Trophoblast cell (in vitro differentiated cells and primary cell): ENCODE results near the gene MAP2K2. TPM values are rescaled to one million over a fixed set of nuclear protein-coding genes. Genes with fewer than 3 reads are reported as not detected.

Experiments used
- DNase-seq, 2 donors: peaks; one replicate each; pipeline ENCODE4 v3.0.0-alpha.2; 2016
- H2AFZ ChIP-seq: 2 replicates; pipeline ENCODE4 v1.6.1; 2013; ENCODE audit warnings: low read length, moderate library complexity, mild to moderate bottlenecking; ENCODE audit not compliant: insufficient read depth, poor library complexity
- H2AK5ac ChIP-seq: 2 replicates; pipeline ENCODE4 v1.6.1; 2013; ENCODE audit warnings: mild to moderate bottlenecking, low read length
- H2BK120ac ChIP-seq: 2 replicates; pipeline ENCODE4 v1.6.1; 2013; ENCODE audit warnings: low read length, mild to moderate bottlenecking, moderate library complexity; ENCODE audit not compliant: insufficient read depth, poor library complexity
- H2BK12ac ChIP-seq: 2 replicates; pipeline ENCODE4 v1.6.1; 2013; ENCODE audit warnings: mild to moderate bottlenecking, low read length, moderate library complexity
- H2BK5ac ChIP-seq: 2 replicates; pipeline ENCODE4 v1.6.1; 2013; ENCODE audit warnings: low read length, low read depth, moderate library complexity, mild to moderate bottlenecking; ENCODE audit not compliant: poor library complexity
- H3K14ac ChIP-seq: 2 replicates; pipeline ENCODE4 v1.6.1; 2013; ENCODE audit warnings: mild to moderate bottlenecking, low read length
- H3K18ac ChIP-seq: 2 replicates; pipeline ENCODE4 v1.6.1; 2013; ENCODE audit warnings: mild to moderate bottlenecking, low read length
- H3K23ac ChIP-seq: 2 replicates; pipeline ENCODE4 v1.6.1; 2013; ENCODE audit warnings: low read length
- H3K27ac ChIP-seq: 2 replicates; pipeline ENCODE4 v1.5.1; 2013; ENCODE audit warnings: low read depth, mild to moderate bottlenecking, inconsistent platforms, low read length, moderate library complexity
- H3K27me3 ChIP-seq: 2 replicates; pipeline ENCODE4 v1.6.1; 2013; ENCODE audit warnings: inconsistent platforms, mild to moderate bottlenecking, low read length, moderate library complexity; ENCODE audit not compliant: insufficient read depth
- H3K36me3 ChIP-seq, 2 experiments: 1 replicate in 1 of 2; 2 replicates in 1 of 2; pipeline ENCODE4 v1.6.1; 2013; ENCODE audit warnings: low read length in 2 of 2, mild to moderate bottlenecking in 2 of 2, moderate library complexity in 1 of 2; ENCODE audit not compliant: insufficient read depth in 2 of 2, control insufficient read depth in 1 of 2
- H3K4ac ChIP-seq: 2 replicates; pipeline ENCODE4 v1.6.1; 2013; ENCODE audit warnings: low read depth, mild to moderate bottlenecking, low read length, moderate library complexity
- H3K4me1 ChIP-seq, 2 experiments: 1 replicate in 1 of 2; 2 replicates in 1 of 2; pipeline ENCODE4 v1.6.1; 2013; ENCODE audit warnings: low read length in 2 of 2, mild to moderate bottlenecking in 2 of 2, moderate library complexity in 1 of 2; ENCODE audit not compliant: insufficient read depth in 2 of 2, control insufficient read depth in 1 of 2
- H3K4me2 ChIP-seq: 2 replicates; pipeline ENCODE4 v1.6.1; 2013; ENCODE audit warnings: inconsistent platforms, mild to moderate bottlenecking, low read length, moderate library complexity
- H3K4me3 ChIP-seq: 2 replicates; pipeline ENCODE4 v1.5.1; 2013; ENCODE audit warnings: mild to moderate bottlenecking, low read depth, low read length, inconsistent platforms
- H3K79me1 ChIP-seq: one replicate; pipeline ENCODE4 v1.6.1; 2013; ENCODE audit warnings: low read length
- H3K79me2 ChIP-seq: 2 replicates; pipeline ENCODE4 v1.6.1; 2013; ENCODE audit warnings: low read length, mild to moderate bottlenecking; ENCODE audit not compliant: control insufficient read depth, insufficient read depth, poor library complexity
- H3K9ac ChIP-seq: 2 replicates; pipeline ENCODE4 v1.6.1; 2013; ENCODE audit warnings: mild to moderate bottlenecking, low read length
- H3K9me3 ChIP-seq: 2 replicates; pipeline ENCODE4 v1.6.1; 2013; ENCODE audit warnings: low read depth, mild to moderate bottlenecking, control low read depth, inconsistent platforms, low read length; ENCODE audit not compliant: insufficient read depth
- H4K12ac ChIP-seq: 2 replicates; pipeline ENCODE4 v1.6.1; 2013; ENCODE audit warnings: low read depth, mild to moderate bottlenecking, low read length, moderate library complexity
- H4K8ac ChIP-seq: 2 replicates; pipeline ENCODE4 v1.6.1; 2013; ENCODE audit warnings: low read depth, mild to moderate bottlenecking, low read length, moderate library complexity
- H4K91ac ChIP-seq: one replicate; pipeline ENCODE4 v1.6.1; 2013; ENCODE audit warnings: low read depth, mild to moderate bottlenecking, low read length, moderate library complexity
- WGBS: extraction: QIAGEN DNeasy Blood & Tissue Kit; methylation state at CpG from one replicate; pipeline ENCODE4 v1.1.7; 2013; ENCODE audit warnings: missing lambda C conversion rate; ENCODE audit not compliant: insufficient read length, insufficient coverage; ENCODE audit errors: extremely low coverage; 5-methylcytosine and 5-hydroxymethylcytosine counted together
- polyA plus RNA-seq: library from polyadenylated mRNA; stranded (reverse); fragments of 200-250 nt; gene quantifications from 2 replicates; pipeline ENCODE4 v1.2.3, GENCODE V29; 2013

MAP2K2 gene
- 150 and 155 TPM in 2 replicates for polyA plus RNA-seq

- peak within 1 kb of the TSS; percentile 74 for H2AFZ ChIP-seq
These were observed at the start of gene MAP2K2 for GRCh38 chr19:4123615-4124568. MAP2K2 (minus strand) TSS chr19:4124122; CDS start chr19:4123875, 247 bp downstream.

GRCh38 chr19:4172861-4173473 is 49.0 kb upstream of the MAP2K2 start:
- no CpG with 5 or more reads among the region's 45 CpGs for WGBS
- H3K23ac ChIP-seq, result no peak overlapping the region

More at GRCh38 chr19:4123615-4124568, at the start of gene MAP2K2:
- H3K18ac ChIP-seq, result peak within 1 kb of the TSS; percentile 88
- H4K91ac ChIP-seq, result peak within 1 kb of the TSS; percentile 78
- H3K79me1 ChIP-seq, result peaks cover 8% of the 10 kb centered on the region
- peaks cover 10 to 14% of the 10 kb centered on the region in 2 experiments for H3K36me3 ChIP-seq
- DNase-seq, result peak; percentile 88 to 97
- peak within 1 kb of the TSS; percentile 84 for H2BK120ac ChIP-seq
- H3K4ac ChIP-seq, result peak within 1 kb of the TSS; percentile 99
- peak within 1 kb of the TSS; percentile 59 for H4K12ac ChIP-seq
- peak within 1 kb of the TSS; percentile 100 for H3K9ac ChIP-seq
- peak within 1 kb of the TSS; percentile 62 for H2BK12ac ChIP-seq
- H3K4me1 ChIP-seq, result peaks cover 8 to 10% of the 10 kb centered on the region in 2 experiments
- H3K4me3 ChIP-seq, result peak within 1 kb of the TSS; percentile 100
- peak within 1 kb of the TSS; percentile 38 for H3K27ac ChIP-seq
- peak within 1 kb of the TSS; percentile 97 for H3K14ac ChIP-seq
- H4K8ac ChIP-seq, result peak within 1 kb of the TSS; percentile 82
- H2BK5ac ChIP-seq, result peak within 1 kb of the TSS; percentile 84
- no CpG with 5 or more reads among the region's 102 CpGs for WGBS
- peak within 1 kb of the TSS; percentile 98 for H2AK5ac ChIP-seq
- H3K27me3 ChIP-seq, result no peaks in the 10 kb centered on the region
- H3K79me2 ChIP-seq, result peaks cover 16% of the 10 kb centered on the region
- no peaks in the 10 kb centered on the region for H3K9me3 ChIP-seq
- peak within 1 kb of the TSS; percentile 94 for H3K4me2 ChIP-seq
- H3K23ac ChIP-seq, result peak within 1 kb of the TSS; percentile 93

GRCh38 chr19:4171676-4172075 is 47.8 kb upstream of the MAP2K2 start:
- peak overlapping the region; percentile 20 for H3K4me3 ChIP-seq
- no peak overlapping the region for H4K91ac ChIP-seq
- H2AK5ac ChIP-seq, result no peak overlapping the region
- H3K79me2 ChIP-seq, result no peaks in the 10 kb centered on the region
- H3K36me3 ChIP-seq, result peaks cover 14 to 15% of the 10 kb centered on the region in 2 experiments
- H3K14ac ChIP-seq, result no peak overlapping the region
- H4K8ac ChIP-seq, result no peak overlapping the region
- no peak overlapping the region for H3K4me2 ChIP-seq
- no peak overlapping the region for H3K27ac ChIP-seq
- no peaks in the 10 kb centered on the region for H3K27me3 ChIP-seq
- WGBS, result no CpG with 5 or more reads among the region's 22 CpGs
- H3K9me3 ChIP-seq, result peaks cover 3% of the 10 kb centered on the region
- H2BK5ac ChIP-seq, result no peak overlapping the region
- no peak overlapping the region for H3K4ac ChIP-seq
- H3K18ac ChIP-seq, result no peak overlapping the region
- no peak overlapping the region for H4K12ac ChIP-seq
- H3K79me1 ChIP-seq, result no peaks in the 10 kb centered on the region
- no peak overlapping the region for H2BK120ac ChIP-seq
- no peak overlapping the region for H2AFZ ChIP-seq
- H3K9ac ChIP-seq, result no peak overlapping the region
- DNase-seq, result no peak
- H2BK12ac ChIP-seq, result no peak overlapping the region
- peaks cover 0 to 3% of the 10 kb centered on the region in 2 experiments for H3K4me1 ChIP-seq
- H3K23ac ChIP-seq, result peak overlapping the region; percentile 27

More at GRCh38 chr19:4172861-4173473, 49.0 kb upstream of the MAP2K2 start:
- no peak overlapping the region for H3K14ac ChIP-seq
- H3K79me1 ChIP-seq, result no peaks in the 10 kb centered on the region
- no peak overlapping the region for H3K4ac ChIP-seq
- H4K91ac ChIP-seq, result no peak overlapping the region
- H3K4me2 ChIP-seq, result peak overlapping the region; percentile 2
- no peak overlapping the region for H2BK12ac ChIP-seq
- no peak overlapping the region for H3K4me3 ChIP-seq
- peak; percentile 29 to 72 for DNase-seq
- H2AK5ac ChIP-seq, result no peak overlapping the region
- no peak overlapping the region for H3K18ac ChIP-seq
- H3K9me3 ChIP-seq, result peaks cover 3% of the 10 kb centered on the region
- H4K12ac ChIP-seq, result no peak overlapping the region
- no peak overlapping the region for H2AFZ ChIP-seq
- H3K4me1 ChIP-seq, result peaks cover 0 to 3% of the 10 kb centered on the region in 2 experiments
- peaks cover 14 to 18% of the 10 kb centered on the region in 2 experiments for H3K36me3 ChIP-seq
- H2BK120ac ChIP-seq, result no peak overlapping the region
- H3K27ac ChIP-seq, result no peak overlapping the region
- H3K9ac ChIP-seq, result no peak overlapping the region
- no peak overlapping the region for H2BK5ac ChIP-seq
- no peaks in the 10 kb centered on the region for H3K27me3 ChIP-seq
- no peaks in the 10 kb centered on the region for H3K79me2 ChIP-seq
- no peak overlapping the region for H4K8ac ChIP-seq

GRCh38 chr19:4164262-4164661 is 40.3 kb upstream of the MAP2K2 start:
- Histone ChIP-seq H3K9me3 (no peaks in the 10 kb centered on the region), H3K79me1 (no peaks in the 10 kb centered on the region), H3K36me3 (no peaks in the 10 kb centered on the region), H3K4me3 (no peak overlapping the region), H3K9ac (no peak overlapping the region), H2AFZ (no peak overlapping the region), H4K12ac (no peak overlapping the region), H3K27ac (no peak overlapping the region), H3K4me2 (no peak overlapping the region), H3K27me3 (no peaks in the 10 kb centered on the region), H3K14ac (no peak overlapping the region), H2AK5ac (no peak overlapping the region), H3K18ac (no peak overlapping the region), H3K4me1 (no peaks in the 10 kb centered on the region), H2BK12ac (no peak overlapping the region), H3K4ac (no peak overlapping the region), H3K23ac (no peak overlapping the region), H3K79me2 (no peaks in the 10 kb centered on the region), H2BK5ac (no peak overlapping the region), H2BK120ac (no peak overlapping the region), H4K8ac (no peak overlapping the region), H4K91ac (no peak overlapping the region)
- no CpG with 5 or more reads among the region's 11 CpGs for WGBS
- DNase-seq, result peak; percentile 38 to 62
